ENCODE results near the gene RAI1. TPM values are rescaled to one million over a fixed set of nuclear protein-coding genes. Genes with fewer than 3 reads are reported as not detected.

RAI1 gene
- total and polyA plus RNA-seq, 2 of the 13 experiments (the other 11 are each of a cell fraction or from before 2014, with no cell fraction given): 3.4 to 5.2 TPM

DNA sequence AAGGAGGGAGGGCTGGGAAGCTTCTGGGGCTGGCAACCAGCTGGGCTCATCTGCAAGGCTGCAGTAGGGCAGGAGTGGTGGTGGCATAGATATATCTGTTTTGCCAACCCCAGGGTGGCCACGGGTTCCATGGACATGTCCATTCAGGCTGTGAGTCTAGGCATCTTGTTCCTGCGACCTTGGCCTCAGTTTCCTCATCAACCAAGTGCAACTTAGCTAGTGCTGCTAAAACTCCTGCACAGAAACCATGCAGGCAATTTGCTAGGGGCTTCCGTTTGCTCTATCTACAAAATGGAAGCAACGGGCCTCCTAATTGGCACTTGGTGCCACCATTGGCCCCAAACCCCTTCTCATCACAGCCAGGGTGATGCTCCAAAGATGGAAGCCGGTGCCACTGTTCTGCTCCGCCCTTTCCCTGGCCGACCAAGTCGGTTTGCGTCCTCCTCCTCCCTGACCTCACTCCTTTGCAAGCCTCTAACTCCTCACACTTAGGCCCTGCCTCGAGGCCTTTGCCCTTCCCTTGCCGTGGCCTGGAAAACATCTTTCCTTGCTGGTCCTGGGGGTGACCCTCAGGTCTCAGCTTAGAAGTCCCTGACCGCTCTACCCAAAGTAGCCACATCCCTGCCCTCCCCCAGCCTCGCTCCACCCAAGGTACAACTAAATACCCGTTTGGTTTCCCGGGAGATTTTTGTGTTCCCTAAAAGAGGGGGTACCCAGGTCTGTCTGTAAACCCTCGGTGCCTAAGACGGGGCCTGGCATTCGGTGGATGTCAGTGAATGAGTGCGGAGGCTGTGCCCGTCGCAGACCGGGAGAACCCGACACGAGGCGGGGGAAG is 154.4 kb downstream of the RAI1 start (continued):
- TF ChIP-seq, protein P1, sequence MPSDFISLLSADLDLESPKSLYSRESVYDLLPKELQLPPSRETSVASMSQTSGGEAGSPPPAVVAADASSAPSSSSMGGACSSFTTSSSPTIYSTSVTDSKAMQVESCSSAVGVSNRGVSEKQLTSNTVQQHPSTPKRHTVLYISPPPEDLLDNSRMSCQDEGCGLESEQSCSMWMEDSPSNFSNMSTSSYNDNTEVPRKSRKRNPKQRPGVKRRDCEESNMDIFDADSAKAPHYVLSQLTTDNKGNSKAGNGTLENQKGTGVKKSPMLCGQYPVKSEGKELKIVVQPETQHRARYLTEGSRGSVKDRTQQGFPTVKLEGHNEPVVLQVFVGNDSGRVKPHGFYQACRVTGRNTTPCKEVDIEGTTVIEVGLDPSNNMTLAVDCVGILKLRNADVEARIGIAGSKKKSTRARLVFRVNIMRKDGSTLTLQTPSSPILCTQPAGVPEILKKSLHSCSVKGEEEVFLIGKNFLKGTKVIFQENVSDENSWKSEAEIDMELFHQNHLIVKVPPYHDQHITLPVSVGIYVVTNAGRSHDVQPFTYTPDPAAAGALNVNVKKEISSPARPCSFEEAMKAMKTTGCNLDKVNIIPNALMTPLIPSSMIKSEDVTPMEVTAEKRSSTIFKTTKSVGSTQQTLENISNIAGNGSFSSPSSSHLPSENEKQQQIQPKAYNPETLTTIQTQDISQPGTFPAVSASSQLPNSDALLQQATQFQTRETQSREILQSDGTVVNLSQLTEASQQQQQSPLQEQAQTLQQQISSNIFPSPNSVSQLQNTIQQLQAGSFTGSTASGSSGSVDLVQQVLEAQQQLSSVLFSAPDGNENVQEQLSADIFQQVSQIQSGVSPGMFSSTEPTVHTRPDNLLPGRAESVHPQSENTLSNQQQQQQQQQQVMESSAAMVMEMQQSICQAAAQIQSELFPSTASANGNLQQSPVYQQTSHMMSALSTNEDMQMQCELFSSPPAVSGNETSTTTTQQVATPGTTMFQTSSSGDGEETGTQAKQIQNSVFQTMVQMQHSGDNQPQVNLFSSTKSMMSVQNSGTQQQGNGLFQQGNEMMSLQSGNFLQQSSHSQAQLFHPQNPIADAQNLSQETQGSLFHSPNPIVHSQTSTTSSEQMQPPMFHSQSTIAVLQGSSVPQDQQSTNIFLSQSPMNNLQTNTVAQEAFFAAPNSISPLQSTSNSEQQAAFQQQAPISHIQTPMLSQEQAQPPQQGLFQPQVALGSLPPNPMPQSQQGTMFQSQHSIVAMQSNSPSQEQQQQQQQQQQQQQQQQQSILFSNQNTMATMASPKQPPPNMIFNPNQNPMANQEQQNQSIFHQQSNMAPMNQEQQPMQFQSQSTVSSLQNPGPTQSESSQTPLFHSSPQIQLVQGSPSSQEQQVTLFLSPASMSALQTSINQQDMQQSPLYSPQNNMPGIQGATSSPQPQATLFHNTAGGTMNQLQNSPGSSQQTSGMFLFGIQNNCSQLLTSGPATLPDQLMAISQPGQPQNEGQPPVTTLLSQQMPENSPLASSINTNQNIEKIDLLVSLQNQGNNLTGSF (CRISPR knock-in tag; IDR thresholded peaks at IDR 0.05): no peak; the same call in 1 of the 2 replicates
- TF ChIP-seq GLI4 (CRISPR knock-in tag; IDR thresholded peaks at IDR 0.05; ENCODE audit: borderline replicate concordance) (no peak), MIER3 (CRISPR knock-in tag; IDR thresholded peaks at IDR 0.05; ENCODE audit: borderline replicate concordance) (no peak), JDP2 (CRISPR knock-in tag; IDR thresholded peaks at IDR 0.05; ENCODE audit: borderline replicate concordance) (peak; percentile 34; the same call in 1 of the 2 replicates), CREB1 (IDR thresholded peaks at IDR 0.05) (no peak), CREB1 (CRISPR knock-in tag; IDR thresholded peaks at IDR 0.05) (no peak), MTF1 (CRISPR knock-in tag; IDR thresholded peaks at IDR 0.05) (no peak), GATA4 (IDR thresholded peaks at IDR 0.05; ENCODE audit: borderline replicate concordance, low read depth) (no peak), KLF11 (CRISPR knock-in tag; IDR thresholded peaks at IDR 0.05) (0 out of 2 replicates have a peak, but pooled peaks have one; percentile 4), TBX2 (CRISPR knock-in tag; IDR thresholded peaks at IDR 0.05; ENCODE audit: borderline replicate concordance) (no peak)
- TF ChIP-seq, protein P2, sequence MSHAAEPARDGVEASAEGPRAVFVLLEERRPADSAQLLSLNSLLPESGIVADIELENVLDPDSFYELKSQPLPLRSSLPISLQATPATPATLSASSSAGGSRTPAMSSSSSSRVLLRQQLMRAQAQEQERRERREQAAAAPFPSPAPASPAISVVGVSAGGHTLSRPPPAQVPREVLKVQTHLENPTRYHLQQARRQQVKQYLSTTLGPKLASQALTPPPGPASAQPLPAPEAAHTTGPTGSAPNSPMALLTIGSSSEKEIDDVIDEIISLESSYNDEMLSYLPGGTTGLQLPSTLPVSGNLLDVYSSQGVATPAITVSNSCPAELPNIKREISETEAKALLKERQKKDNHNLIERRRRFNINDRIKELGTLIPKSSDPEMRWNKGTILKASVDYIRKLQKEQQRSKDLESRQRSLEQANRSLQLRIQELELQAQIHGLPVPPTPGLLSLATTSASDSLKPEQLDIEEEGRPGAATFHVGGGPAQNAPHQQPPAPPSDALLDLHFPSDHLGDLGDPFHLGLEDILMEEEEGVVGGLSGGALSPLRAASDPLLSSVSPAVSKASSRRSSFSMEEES (CRISPR knock-in tag; IDR thresholded peaks at IDR 0.05): no peak
- TF ChIP-seq, protein P3, sequence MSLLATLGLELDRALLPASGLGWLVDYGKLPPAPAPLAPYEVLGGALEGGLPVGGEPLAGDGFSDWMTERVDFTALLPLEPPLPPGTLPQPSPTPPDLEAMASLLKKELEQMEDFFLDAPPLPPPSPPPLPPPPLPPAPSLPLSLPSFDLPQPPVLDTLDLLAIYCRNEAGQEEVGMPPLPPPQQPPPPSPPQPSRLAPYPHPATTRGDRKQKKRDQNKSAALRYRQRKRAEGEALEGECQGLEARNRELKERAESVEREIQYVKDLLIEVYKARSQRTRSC (CRISPR knock-in tag; IDR thresholded peaks at IDR 0.05; ENCODE audit: low read depth): no peak
- TF ChIP-seq, protein P4, sequence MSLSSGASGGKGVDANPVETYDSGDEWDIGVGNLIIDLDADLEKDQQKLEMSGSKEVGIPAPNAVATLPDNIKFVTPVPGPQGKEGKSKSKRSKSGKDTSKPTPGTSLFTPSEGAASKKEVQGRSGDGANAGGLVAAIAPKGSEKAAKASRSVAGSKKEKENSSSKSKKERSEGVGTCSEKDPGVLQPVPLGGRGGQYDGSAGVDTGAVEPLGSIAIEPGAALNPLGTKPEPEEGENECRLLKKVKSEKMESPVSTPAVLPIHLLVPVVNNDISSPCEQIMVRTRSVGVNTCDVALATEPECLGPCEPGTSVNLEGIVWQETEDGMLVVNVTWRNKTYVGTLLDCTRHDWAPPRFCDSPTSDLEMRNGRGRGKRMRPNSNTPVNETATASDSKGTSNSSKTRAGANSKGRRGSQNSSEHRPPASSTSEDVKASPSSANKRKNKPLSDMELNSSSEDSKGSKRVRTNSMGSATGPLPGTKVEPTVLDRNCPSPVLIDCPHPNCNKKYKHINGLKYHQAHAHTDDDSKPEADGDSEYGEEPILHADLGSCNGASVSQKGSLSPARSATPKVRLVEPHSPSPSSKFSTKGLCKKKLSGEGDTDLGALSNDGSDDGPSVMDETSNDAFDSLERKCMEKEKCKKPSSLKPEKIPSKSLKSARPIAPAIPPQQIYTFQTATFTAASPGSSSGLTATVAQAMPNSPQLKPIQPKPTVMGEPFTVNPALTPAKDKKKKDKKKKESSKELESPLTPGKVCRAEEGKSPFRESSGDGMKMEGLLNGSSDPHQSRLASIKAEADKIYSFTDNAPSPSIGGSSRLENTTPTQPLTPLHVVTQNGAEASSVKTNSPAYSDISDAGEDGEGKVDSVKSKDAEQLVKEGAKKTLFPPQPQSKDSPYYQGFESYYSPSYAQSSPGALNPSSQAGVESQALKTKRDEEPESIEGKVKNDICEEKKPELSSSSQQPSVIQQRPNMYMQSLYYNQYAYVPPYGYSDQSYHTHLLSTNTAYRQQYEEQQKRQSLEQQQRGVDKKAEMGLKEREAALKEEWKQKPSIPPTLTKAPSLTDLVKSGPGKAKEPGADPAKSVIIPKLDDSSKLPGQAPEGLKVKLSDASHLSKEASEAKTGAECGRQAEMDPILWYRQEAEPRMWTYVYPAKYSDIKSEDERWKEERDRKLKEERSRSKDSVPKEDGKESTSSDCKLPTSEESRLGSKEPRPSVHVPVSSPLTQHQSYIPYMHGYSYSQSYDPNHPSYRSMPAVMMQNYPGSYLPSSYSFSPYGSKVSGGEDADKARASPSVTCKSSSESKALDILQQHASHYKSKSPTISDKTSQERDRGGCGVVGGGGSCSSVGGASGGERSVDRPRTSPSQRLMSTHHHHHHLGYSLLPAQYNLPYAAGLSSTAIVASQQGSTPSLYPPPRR (CRISPR knock-in tag; IDR thresholded peaks at IDR 0.05; ENCODE audit: borderline replicate concordance): no peak
- TF ChIP-seq, protein P5, sequence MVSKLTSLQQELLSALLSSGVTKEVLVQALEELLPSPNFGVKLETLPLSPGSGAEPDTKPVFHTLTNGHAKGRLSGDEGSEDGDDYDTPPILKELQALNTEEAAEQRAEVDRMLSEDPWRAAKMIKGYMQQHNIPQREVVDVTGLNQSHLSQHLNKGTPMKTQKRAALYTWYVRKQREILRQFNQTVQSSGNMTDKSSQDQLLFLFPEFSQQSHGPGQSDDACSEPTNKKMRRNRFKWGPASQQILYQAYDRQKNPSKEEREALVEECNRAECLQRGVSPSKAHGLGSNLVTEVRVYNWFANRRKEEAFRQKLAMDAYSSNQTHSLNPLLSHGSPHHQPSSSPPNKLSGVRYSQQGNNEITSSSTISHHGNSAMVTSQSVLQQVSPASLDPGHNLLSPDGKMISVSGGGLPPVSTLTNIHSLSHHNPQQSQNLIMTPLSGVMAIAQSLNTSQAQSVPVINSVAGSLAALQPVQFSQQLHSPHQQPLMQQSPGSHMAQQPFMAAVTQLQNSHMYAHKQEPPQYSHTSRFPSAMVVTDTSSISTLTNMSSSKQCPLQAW (CRISPR knock-in tag; IDR thresholded peaks at IDR 0.05): 0 out of 2 replicates have a peak, but pooled peaks have one; percentile 79

Measured in HepG2 (cell line).